HG03521 (cell line): Measurements from ENCODE around the gene SCN8A.

Experiments
- ATAC-seq: cut with Tn5 transposase; IDR thresholded peaks from one replicate; pipeline ENCODE4 v1.9.1; 2021; ENCODE audit warnings: mild to moderate bottlenecking, moderate library complexity; ENCODE audit not compliant: unreplicated experiment

SCN8A gene

GRCh38 chr12:51666696-51667095 lies 75.7 kb downstream of the SCN8A start:
- no peak for ATAC-seq

GRCh38 chr12:51667269-51667668 lies 76.2 kb downstream of the SCN8A start:
- no peak for ATAC-seq

- ATAC-seq = no peak
Observed at GRCh38 chr12:51669271-51669670, 78.2 kb downstream of the SCN8A start.

DNA sequence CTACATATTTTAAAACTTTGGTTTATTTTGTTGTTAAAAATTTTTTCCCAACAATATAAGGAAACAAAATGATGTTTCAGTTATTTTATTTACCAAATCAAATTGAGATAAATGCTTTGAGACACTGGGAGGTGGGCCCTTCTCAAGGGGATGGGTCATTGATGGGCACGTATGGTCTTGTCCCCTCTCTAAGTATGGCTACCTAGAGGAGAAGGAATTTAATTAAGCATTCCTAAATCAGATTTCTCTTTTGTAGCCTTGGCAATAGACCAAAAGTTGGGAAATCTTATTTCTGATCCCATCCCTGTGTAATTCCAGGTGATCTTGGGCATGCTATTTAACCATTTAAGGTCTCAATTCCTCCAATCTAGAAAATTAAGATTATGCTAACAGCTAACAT lies 79.0 kb downstream of the SCN8A start:
- no peak for ATAC-seq

- ATAC-seq = no peak
Observed at GRCh38 chr12:51672334-51672733, 81.3 kb downstream of the SCN8A start.

DNA sequence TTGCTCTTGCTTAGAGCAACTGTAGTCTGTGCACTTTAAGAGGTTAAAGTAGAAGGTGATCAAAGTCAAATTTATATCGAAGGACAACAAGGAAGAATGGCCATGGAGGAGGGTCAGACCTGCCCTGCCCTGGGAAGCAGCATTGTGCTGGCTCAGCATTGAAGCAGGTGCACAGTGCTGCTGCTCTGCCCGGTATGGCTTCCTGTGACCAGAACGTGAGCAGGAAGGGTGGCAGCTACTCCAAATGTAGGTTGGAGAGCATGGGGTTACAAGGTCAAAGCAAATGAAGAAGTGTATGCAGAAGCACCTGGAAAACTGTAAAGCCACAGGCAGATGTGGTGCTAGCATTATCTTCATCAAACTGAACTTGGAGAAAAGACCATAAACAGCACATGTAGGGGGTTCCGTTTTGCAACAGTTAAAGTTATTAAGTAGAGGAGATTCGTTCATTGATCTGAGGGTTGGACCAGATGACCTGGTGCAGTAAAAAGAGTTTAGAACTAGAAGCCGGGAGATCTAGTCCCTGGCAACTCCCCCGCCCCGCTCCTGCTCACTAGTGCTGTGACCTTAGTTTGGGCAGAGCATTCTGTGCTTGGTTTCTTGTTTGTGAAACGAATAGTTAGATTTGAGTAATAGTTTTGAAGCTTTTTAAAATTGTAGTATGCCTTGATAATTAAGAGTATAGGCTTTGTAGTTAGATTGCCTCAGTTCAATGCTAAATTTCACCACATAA lies 84.2 kb downstream of the SCN8A start:
- no peak for ATAC-seq

GRCh38 chr12:51676875-51677274 lies 85.8 kb downstream of the SCN8A start:
- ATAC-seq = no peak

GRCh38 chr12:51677284-51677968 lies 86.4 kb downstream of the SCN8A start:
- ATAC-seq = no peak

GRCh38 chr12:51678086-51678724 lies 87.2 kb downstream of the SCN8A start:
- no peak for ATAC-seq

DNA sequence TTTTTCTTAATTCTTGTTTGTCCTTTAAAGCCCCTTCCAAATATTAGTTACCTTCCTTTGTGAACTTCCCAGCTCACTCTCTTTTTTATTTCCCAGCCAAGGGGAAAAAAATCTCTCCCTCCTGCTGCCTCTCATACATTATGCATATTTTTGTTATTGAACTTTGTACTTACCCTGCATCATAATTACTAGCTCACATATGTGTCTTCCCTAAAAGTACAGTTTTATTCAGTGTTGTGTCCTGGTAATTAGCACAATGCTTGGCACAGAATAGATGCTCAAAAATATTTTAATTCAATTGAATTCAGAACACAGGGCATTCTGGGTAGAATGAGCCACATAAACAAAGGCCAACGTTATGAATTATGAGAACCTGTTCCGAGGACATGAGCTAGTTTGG lies 91.9 kb downstream of the SCN8A start:
- ATAC-seq = no peak

- no peak for ATAC-seq
Observed at GRCh38 chr12:51683763-51684357, 92.8 kb downstream of the SCN8A start.

- no peak for ATAC-seq
Observed at GRCh38 chr12:51686727-51687126, 95.7 kb downstream of the SCN8A start.

DNA sequence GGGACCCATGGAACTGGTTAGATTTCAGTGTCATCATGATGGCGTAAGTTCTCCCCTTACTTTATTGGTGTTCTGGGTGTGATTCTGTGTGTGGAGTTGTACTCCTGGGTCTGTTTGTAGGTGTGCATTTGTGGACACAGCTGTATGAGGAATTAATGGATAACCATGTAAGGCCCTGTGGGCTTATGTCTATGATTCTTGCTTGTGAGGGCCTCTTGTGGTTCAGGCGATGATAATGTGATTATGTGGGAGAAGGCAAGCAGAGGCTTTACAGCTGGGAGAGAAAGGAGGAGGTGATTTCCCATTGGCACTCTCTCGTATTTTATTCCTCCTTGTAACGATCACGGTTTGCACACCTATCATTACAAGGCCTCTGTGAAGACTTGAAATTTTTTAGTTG lies 96.1 kb downstream of the SCN8A start:
- ATAC-seq = no peak

DNA sequence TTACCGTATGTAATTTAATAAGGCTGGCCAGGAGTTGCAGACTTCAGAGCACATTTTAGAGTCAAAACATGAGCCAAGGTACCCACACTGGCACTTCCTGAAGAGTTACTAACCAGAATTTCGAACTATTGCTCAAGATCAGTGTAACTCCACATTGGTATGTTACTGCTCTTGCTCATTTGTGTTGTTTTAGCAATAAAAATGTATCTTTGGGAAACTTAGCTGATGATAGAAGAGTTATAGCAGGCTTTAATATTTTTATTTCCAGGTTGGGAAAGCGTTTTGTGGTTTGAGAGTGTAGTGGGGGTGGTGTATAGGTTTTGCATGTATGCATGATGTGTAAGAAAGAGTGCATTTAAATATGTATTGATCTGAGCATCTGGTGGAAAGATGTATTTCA lies 96.6 kb downstream of the SCN8A start:
- ATAC-seq = no peak

GRCh38 chr12:51689983-51690382 lies 99.0 kb downstream of the SCN8A start:
- ATAC-seq = no peak

DNA sequence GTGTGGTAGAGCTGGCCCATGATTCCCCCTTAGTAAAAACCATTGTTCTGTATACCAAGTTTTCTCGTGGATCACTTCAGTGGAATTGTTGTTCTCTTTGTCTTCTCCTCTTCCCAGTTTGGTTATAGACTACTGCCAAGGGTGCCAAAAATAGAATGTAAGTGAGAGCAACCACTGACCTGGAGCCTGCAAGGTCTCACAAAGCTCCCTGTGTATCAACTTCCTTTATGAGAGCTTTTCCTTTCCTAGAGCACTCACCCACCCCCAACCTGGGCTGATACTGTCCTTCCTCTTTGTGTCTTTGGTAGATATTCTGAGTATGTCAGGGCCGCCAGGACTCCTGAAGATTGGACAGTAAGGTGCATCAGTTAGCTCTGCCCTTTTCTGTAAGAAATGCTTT lies 101.0 kb downstream of the SCN8A start:
- no peak for ATAC-seq

GRCh38 chr12:51693569-51693968 lies 102.5 kb downstream of the SCN8A start:
- ATAC-seq = no peak

DNA sequence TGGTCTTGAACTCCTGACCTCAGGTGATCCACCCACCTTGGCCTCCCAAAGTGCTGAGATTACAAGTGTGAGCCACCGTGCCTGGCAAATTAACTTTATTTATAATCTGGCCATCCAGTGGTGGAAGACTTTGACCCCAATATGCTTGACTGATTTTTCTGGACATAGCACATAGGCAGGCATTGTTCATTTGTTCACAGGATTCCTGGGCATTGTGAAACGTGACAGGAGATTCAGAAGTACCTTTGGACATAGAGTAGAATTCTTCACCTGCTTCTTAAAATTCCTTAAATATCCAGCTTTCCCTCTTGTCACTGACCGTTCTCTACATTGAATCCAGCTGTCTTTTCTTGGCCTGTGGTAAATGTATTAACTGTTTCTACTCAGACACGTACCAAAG lies 103.1 kb downstream of the SCN8A start:
- ATAC-seq = no peak

GRCh38 chr12:51695241-51696010 lies 104.4 kb downstream of the SCN8A start:
- no peak for ATAC-seq

GRCh38 chr12:51699219-51699618 lies 108.2 kb downstream of the SCN8A start:
- ATAC-seq = no peak

DNA sequence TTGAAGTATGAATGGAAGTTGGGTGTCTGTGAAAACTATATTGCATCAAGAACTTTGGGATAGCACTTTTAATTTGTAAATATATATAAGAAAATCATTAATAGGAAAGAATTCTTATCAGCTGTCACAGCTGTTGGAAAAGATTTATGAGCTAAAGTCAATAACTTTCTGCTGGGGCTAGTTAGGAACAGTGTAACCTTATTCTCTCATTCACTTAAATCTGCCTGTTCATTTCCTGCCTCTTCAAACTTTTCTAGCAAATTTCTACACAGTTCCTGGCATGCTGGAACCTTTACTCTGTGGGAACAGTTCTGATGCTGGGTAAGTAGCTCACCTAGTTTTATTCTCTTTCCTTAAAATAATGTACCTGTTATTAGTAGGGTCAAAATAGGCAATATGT lies 109.9 kb downstream of the SCN8A start:
- ATAC-seq = no peak
